ENCODE data around the gene CHRNA9.

The CHRNA9 gene

DNA sequence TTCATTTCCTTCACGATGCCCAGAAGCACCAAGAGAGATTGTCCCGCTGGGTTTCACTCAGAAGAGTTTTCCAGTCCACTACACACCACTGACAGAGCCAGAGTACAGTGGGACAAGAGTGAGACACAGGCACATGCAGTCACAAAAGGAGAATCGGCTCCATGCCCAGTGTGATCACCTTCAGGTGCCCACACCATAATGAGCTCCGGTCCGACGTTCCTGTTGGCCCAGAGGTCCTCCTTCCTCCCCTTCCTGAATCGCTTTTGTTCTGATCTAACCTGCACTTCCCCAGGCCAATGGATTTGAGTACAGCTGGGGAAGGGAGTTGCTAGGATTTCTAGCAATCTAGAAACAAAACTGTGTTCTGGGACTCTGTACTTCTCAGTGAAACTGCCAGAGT lies 4.6 kb upstream of the CHRNA9 start:
- in situ Hi-C loops (cut with HindIII; ENCODE audit: low pct_ligation_motif_present, low pct_unique_long_range_greater_than_20kb, low sequenced_read_pairs) = no loop called here
- no peak for DNase-seq

DNA sequence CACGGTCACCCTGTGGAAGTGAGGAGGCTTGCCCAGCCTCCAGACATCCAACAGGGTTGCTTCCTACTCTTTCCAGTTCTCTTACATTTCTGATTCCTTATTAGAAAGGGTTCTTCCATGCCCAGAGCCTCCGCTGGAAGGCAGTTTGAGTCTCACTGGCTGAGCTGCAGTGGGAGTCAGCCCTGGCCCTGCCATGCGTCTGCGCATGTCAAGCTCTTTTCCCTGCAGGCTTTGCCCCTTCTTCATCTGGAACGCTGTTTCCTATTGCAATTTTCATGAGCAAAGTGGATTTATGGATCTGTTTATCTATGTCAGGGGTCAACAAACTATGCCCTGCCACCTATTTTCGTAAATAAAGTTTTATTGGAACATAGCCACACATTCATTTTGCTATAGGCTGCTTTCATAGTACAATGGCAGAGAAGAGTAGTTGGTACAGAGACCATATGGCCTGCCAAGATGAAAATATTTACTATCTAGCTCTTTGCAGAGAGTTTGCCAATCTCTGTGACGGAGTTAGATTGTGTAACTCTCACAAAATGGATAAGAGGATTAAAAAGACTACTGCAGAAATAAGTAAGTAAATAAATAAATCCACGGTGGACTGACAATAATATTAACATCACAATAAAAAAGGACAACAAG lies 3.9 kb upstream of the CHRNA9 start:
- no peak for DNase-seq
- in situ Hi-C loops (cut with HindIII; ENCODE audit: low pct_ligation_motif_present, low pct_unique_long_range_greater_than_20kb, low sequenced_read_pairs) = no loop called here

DNA sequence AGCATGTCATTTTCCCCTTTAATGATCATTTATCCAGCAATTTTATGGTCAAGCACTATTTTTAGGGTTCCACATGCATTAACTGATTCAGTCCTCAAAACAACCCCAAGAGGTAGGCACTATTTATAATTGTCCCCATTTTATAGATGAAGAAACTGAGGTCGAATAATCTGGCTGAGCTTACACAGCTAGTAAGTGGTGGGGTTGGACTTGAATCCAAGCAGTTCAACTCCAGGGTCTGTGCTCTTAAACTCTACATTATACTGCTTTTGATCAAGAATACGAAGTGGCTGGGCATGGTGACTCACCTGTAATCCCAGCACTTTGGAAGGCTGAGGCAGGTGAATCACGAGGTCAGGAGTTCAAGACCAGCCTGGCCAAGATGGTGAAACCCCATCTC lies 3.2 kb upstream of the CHRNA9 start:
- in situ Hi-C loops (cut with HindIII; ENCODE audit: low pct_ligation_motif_present, low pct_unique_long_range_greater_than_20kb, low sequenced_read_pairs) = no loop called here
- DNase-seq = no peak

DNA sequence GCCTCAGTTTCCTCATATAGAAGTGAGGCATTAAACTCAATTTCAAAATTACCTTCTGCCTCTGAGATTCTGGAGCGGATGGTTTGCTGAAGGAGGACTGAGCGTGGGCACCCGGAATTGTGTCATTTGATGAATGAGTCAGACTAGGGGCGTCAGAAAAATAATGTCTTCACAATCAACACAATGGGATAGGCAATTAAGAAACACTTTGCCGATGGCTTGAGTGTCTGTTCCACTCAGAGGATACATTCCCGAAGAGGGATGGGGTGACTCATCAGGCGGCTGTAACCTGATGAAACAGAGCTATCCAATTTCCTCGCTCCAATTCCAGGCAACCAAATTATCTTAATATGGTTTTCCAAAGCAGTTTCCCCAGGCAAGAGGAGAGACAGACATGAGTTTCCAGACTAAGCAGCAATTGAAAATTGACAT lies 1.2 kb upstream of the CHRNA9 start:
- in situ Hi-C loops (cut with HindIII; ENCODE audit: low pct_ligation_motif_present, low pct_unique_long_range_greater_than_20kb, low sequenced_read_pairs) = no loop called here
- peak; percentile 16 for DNase-seq

DNA sequence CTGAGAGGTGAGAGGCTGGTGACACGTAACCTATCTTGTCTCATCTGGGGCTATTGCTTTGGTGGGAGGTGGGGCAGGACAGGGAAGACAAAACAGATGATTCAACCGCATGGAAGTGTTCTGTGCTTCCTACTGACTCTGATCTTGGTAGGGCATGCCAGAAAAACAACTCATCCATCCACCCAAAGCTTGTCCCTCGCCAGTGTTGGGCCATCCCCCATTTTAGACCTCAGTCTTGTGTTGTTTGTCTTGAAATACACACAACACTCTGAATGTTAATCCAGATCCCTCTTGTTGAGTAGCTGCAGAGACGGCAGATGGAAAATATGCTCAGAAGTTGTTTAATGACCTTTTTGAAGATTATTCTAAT lies 377 bp downstream of the CHRNA9 start:
- no peak for DNase-seq

DNA sequence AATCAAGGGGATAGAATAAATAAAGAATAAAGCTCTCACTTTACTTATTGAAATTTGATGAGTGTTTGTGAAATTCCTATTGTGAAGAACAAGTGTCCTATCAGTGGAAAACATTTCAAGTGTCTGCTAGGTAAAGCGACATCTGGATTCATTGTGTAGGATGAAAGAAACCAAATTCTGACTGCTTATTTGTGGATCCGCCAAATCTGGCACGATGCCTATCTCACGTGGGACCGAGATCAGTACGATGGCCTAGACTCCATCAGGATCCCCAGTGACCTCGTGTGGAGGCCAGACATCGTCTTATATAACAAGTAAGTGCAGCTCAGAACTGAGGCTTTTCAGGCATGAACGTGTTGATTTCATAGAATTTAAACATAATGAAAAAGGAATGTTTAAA lies 1.9 kb downstream of the CHRNA9 start:
- in situ Hi-C loops (cut with HindIII; ENCODE audit: low pct_ligation_motif_present, low pct_unique_long_range_greater_than_20kb, low sequenced_read_pairs) = no loop called here
- no peak for DNase-seq

More for the DNA sequence above, 377 bp downstream of the CHRNA9 start:
- in situ Hi-C loops (cut with HindIII; ENCODE audit: low pct_ligation_motif_present, low pct_unique_long_range_greater_than_20kb, low sequenced_read_pairs) = no loop called here

DNA sequence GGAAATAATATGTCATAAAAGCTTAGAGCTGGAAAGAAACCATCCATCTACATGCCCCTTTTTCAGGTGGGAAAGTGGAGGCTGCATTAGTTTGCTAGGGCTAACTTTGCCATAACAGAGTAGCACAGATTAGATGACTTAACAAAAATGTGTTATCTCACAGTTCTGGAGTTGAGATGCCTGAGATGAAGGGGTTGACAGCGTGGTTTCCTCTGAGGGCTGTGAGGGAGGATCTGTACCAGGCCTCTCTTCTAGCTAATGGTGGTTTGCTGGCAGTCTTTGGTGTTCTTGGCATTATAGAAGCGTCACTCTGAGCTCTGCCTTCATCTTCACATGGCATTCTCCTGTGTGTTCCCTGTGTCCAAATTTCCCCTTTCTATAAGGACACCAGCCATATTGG lies 2.4 kb downstream of the CHRNA9 start:
- DNase-seq = no peak
- in situ Hi-C loops (cut with HindIII; ENCODE audit: low pct_ligation_motif_present, low pct_unique_long_range_greater_than_20kb, low sequenced_read_pairs) = no loop called here

DNA sequence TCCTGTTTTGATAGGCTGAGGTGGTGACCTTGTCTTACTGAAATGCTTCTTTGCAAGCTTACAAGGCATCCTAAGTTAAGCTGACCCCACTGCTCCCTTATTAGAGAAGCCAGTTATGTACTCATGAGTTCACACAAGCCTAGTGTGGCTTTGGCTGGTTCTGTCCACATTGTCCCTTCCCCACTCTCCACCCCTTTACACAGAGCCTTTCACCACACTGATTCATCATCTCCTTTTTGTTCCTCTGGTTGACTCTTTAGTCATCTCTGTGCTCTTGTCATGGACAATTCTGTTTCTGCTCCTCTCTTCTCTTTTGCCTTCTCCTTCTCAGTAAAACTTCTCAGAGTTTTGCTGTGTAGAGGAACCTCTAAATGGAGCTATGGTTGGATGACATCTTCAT lies 4.9 kb downstream of the CHRNA9 start:
- in situ Hi-C loops (cut with HindIII; ENCODE audit: low pct_ligation_motif_present, low pct_unique_long_range_greater_than_20kb, low sequenced_read_pairs) = no loop called here
- DNase-seq = no peak

DNA sequence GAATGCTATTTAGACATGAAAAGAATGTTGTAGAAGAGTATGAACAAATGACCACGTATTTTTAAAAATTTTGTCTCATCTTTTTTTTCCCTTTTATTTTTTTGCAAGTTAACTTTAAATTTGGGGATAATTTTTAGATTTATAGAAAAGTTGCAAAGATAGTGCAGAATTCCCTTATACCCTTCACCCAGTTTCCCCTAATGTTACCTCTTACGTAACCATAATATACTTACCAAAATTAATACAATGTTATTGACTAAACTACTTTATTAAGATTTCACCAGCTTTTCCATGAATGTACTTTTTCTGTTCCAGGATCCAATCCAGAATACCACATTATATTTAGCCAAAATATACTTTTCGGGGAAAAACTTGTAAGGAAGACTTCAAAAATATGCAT lies 12.3 kb downstream of the CHRNA9 start:
- DNase-seq = no peak
- in situ Hi-C loops (cut with HindIII; ENCODE audit: low pct_ligation_motif_present, low pct_unique_long_range_greater_than_20kb, low sequenced_read_pairs) = no loop called here

DNA sequence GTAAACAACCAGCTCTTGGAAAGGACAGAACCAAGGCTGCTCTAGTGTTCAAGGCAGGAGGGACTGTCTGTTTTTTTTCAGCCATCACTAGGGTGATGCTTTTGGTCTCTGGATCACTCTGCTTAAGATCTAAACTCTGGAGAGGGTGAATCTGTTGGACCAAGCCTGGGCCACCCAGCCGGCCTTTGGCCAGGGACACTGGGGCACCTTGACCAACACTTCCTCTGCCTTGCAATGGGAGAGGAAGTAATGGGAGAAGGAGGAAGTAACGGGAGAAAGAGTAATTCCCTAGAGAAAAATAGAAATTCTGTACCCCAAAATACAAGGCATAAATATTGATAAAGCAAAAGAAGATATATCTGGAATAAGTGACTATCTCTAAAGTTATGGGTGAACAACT lies 12.9 kb downstream of the CHRNA9 start:
- DNase-seq = no peak
- in situ Hi-C loops (cut with HindIII; ENCODE audit: low pct_ligation_motif_present, low pct_unique_long_range_greater_than_20kb, low sequenced_read_pairs) = no loop called here

DNA sequence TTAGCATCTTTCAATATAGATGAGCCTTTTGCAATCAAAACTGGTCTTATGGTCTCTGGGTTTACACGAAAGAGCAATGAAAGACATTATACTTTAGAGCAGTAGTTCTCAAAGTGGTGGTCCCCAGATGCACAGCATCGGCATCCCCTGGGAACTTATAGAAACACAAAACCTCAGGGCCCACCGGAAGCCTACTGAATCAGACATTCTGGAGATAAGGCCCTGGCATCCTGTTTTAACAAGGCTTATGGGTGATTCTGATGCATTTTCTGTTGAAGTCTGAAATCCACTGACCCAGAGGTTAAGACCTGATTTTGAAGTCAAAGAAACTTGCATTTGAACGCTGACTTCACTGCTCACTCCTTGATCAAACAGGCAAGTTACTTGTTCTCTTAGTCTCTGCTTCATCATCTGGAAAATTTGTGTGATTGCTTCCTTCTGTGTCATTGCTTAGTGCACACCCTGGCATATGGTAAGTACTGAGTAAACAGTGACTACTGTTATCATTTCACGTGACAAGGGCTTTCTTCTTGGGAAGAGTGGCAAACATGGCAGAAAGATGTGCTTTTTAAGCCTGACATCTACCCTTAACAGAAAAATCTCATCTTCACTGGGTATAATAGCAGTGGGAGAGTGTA lies 14.5 kb downstream of the CHRNA9 start:
- in situ Hi-C loops (cut with HindIII; ENCODE audit: low pct_ligation_motif_present, low pct_unique_long_range_greater_than_20kb, low sequenced_read_pairs) = no loop called here
- no peak for DNase-seq

DNA sequence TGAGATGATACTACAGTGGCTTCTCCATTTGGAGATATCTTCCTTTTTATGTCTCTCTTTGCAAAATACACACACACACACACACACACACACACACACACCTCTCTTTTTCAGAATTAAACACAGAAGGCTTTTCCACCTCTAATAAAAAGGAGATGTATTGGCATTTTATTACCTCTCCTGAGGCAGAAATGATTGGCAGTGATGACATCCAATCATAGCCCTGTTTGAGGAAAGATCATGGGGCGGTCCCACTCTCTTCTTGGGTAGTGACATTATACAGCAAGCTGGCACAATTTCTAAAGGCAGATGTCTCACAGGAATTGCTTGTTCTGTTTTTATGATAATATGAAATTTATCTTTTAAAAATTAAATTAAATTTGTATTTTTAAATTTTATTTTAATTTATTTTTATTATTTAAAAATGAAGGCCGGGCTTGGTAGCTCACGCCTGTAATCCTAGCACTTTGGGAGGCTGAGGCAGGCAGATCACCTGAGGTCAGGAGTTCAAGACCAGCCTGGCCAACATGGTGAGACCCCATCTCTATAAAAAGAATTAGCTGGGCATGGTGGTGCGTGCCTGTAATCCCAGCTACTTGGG lies 15.6 kb downstream of the CHRNA9 start:
- in situ Hi-C loops (cut with HindIII; ENCODE audit: low pct_ligation_motif_present, low pct_unique_long_range_greater_than_20kb, low sequenced_read_pairs) = no loop called here
- DNase-seq = no peak

DNA sequence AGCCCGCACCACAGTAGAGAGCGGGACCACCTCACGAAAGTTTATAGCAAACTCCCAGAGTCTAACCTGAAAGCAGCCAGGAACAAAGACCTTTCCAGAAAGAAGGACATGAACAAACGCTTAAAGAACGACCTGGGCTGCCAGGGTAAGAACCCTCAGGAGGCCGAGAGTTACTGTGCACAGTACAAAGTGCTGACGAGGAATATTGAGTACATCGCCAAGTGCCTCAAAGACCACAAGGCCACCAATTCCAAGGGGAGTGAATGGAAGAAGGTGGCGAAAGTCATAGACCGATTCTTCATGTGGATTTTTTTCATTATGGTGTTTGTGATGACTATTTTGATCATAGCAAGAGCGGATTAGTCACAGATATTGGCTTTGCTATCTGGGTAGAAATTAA lies 19.0 kb downstream of the CHRNA9 start:
- DNase-seq = no peak
- in situ Hi-C loops (cut with HindIII; ENCODE audit: low pct_ligation_motif_present, low pct_unique_long_range_greater_than_20kb, low sequenced_read_pairs) = no loop called here

DNA sequence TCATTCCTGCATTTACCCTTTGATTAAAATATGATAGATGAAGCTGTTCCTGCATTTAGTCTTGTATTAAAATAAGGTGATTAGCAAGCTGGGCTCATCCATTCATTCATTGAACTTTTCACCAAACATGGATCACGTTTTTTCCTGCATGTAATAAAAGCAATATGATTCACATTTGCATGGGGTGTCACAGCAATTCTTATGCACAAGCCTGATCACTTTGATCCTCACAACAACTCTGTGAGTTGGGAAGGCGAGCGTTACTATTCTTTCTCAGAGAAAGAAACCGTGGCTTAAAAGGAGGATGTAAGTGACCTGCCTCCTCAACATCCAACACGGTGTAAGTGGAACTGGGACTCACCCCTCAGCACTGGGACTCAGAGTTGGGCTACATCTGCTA lies 20.0 kb downstream of the CHRNA9 start:
- no peak for DNase-seq
- in situ Hi-C loops (cut with HindIII; ENCODE audit: low pct_ligation_motif_present, low pct_unique_long_range_greater_than_20kb, low sequenced_read_pairs) = no loop called here

DNA sequence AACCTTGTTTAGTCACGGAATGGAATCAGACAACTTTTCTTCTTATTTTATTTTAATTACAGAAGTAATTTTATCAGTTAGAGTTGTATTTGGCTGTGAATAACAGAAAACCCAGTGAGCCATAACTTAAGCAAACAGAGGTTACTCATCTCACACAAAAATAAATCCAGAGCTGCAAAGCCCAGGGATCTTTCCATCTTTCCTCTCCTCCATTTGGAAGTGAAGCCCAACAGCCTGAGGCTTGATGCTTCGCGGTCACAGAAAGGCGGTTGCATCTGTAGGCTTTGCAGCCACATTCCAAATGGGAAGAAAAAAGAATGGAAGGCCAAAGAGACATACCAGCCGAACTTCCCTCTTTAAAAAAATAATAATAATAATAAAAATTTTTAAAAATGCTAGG lies 22.6 kb downstream of the CHRNA9 start:
- in situ Hi-C loops (cut with HindIII; ENCODE audit: low pct_ligation_motif_present, low pct_unique_long_range_greater_than_20kb, low sequenced_read_pairs) = no loop called here
- DNase-seq = no peak

DNA sequence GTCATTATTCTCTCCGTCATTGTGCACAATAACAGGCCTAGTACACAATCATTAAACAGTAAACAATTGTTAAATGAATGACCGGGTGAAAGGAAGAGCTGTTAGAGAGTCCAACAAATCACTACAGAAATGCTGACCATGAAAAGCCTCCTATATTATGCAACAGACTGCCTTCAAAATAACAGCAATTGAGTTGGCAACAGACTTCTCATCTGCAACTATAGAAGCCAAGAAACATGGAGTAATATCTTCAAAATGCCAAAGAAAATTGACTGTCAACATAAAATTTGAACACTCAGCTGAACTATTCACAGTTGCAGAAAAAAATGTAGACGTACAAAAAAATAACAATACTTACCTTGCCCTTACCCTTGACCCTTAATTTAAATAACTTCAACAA lies 26.2 kb downstream of the CHRNA9 start:
- in situ Hi-C loops (cut with HindIII; ENCODE audit: low pct_ligation_motif_present, low pct_unique_long_range_greater_than_20kb, low sequenced_read_pairs) = no loop called here
- DNase-seq = no peak

DNA sequence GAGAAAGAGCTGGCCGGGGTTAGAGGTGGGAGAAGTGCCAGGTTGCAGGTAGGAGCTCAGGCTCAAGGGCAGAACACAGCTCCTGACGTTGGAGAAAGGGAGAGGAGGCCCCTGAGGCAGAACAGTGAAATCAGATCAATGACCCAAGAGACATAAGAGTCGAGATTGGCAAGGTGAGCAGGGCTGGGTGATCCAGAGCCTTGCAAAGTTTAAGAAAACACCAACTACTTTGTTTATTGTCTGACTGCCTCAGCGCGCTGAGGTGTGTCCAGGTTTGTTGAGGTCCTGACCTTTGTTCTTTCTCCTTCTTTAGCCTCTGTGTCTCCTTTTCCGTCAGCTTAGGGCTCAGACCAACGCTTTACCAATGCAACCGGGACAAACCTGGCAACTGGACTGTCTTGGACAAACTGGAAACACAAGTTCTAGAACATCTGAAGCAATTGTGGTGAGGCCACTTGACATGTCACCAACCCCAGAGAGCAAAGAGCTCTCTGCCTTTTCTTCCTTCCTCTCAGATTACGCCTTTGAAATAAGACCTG lies 28.3 kb downstream of the CHRNA9 start:
- in situ Hi-C loops (cut with HindIII; ENCODE audit: low pct_ligation_motif_present, low pct_unique_long_range_greater_than_20kb, low sequenced_read_pairs) = no loop called here
- no peak for DNase-seq

DNA sequence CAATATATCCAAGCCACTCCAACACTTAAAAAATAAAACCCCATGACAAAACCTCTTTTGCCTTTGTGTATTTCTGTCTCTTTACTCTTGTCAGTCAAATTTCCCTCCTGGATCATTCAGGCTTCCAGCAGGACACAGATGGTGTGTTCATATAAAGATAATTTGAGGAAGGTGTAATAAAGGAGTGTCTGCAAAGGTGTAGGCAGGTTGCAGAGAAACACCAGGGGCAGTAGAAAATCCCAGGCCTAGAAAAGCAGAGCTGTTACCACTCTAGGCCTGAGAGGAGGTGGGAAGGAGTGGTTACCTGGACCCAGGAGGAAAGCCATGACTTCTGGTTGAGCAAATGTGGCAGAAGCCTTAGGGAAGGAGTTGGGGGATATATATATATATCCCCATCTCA lies 28.8 kb downstream of the CHRNA9 start:
- in situ Hi-C loops (cut with HindIII; ENCODE audit: low pct_ligation_motif_present, low pct_unique_long_range_greater_than_20kb, low sequenced_read_pairs) = no loop called here
- no peak for DNase-seq

DNA sequence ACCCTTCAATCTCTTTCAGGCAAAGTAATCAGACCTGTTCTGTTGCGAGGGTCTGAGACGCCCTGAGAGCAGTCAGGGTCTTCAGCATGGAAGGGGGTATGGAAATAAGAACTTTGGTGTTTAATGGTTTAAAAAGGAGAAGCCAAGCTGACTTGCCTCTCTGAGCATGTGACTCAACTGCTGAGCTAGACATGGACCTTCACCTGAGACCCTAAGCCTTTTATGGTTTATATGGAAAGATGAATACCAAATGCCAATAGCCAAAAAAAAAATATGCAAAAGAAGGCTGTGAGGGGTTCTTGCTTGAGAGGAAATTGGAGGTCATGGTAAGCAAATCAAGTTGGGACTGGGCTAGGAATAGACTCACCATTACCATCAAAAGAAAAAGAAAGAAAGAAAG lies 30.6 kb downstream of the CHRNA9 start:
- no peak for DNase-seq
- in situ Hi-C loops (cut with HindIII; ENCODE audit: low pct_ligation_motif_present, low pct_unique_long_range_greater_than_20kb, low sequenced_read_pairs) = no loop called here

DNA sequence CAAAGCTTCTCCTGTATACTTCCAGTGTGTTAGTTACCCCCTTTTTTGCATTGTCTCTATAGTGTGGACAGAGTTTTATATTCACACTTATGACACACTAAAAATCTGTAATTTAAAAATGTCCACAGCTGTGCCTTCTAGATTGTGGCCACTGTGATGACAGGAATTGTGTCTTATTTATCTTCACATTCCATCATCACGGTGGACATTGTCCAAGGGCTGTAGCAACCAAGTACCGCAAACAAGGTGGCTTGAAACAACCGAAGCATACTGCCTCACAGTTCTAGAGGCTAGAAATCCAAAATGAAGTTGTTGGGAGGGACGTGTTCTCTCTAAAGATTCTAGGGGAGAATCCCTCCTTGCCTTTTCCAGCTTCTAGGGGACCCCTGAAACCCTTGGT lies 32.3 kb downstream of the CHRNA9 start:
- no peak for DNase-seq
- in situ Hi-C loops (cut with HindIII; ENCODE audit: low pct_ligation_motif_present, low pct_unique_long_range_greater_than_20kb, low sequenced_read_pairs) = no loop called here
